ENCODE data around the gene RAB22A. TPM values are rescaled to one million over a fixed set of nuclear protein-coding genes. Genes with fewer than 3 reads are reported as not detected.

The RAB22A gene
- total and polyA plus RNA-seq, 12 donors, result 6.7 to 46.3 (median 28.2) TPM

- peaks cover 0 to 30% of the 10 kb centered on the region in 2 donors for H3K4me1 ChIP-seq (replicated peaks in 1 of 2)
Measured at GRCh38 chr20:58308290-58308679, 1.2 kb upstream of the RAB22A start.

GRCh38 chr20:58308680-58309527 is 611 bp upstream of the RAB22A start:
- no peaks in the 10 kb centered on the region for H3K9me3 ChIP-seq (replicated peaks in 1 of 3)
- peaks cover 0 to 34% of the 10 kb centered on the region in 2 donors for H3K4me1 ChIP-seq (replicated peaks in 1 of 2)
- 8 to 45% (median 18%) methylated on average over 12 to 39 of the region's 41 CpGs for WGBS, 4 donors
- peak overlapping the region in 2 of 5 donors; percentile 5 to 70 for H3K27ac ChIP-seq
- H3K36me3 ChIP-seq (replicated peaks in 1 of 2), result peaks cover 0 to 21% of the 10 kb centered on the region in 2 donors
- H3K27me3 ChIP-seq, result no peaks in the 10 kb centered on the region
- DNase-seq, result peak; percentile 38 to 76 (median 67)
- intact Hi-C loops (cut with DNase I), result loop anchor here (5.0 to 10.0 kb wide), 2 partner anchors 52 to 136 kb away; no protein-coding TSS in a partner anchor
- TF ChIP-seq, protein P1, sequence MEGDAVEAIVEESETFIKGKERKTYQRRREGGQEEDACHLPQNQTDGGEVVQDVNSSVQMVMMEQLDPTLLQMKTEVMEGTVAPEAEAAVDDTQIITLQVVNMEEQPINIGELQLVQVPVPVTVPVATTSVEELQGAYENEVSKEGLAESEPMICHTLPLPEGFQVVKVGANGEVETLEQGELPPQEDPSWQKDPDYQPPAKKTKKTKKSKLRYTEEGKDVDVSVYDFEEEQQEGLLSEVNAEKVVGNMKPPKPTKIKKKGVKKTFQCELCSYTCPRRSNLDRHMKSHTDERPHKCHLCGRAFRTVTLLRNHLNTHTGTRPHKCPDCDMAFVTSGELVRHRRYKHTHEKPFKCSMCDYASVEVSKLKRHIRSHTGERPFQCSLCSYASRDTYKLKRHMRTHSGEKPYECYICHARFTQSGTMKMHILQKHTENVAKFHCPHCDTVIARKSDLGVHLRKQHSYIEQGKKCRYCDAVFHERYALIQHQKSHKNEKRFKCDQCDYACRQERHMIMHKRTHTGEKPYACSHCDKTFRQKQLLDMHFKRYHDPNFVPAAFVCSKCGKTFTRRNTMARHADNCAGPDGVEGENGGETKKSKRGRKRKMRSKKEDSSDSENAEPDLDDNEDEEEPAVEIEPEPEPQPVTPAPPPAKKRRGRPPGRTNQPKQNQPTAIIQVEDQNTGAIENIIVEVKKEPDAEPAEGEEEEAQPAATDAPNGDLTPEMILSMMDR (IDR thresholded peaks at IDR 0.05), result no peak
- no peak for TF ChIP-seq POLR2A (IDR thresholded peaks at IDR 0.05)
- H3K4me3 ChIP-seq, result peak overlapping the region; percentile 40 to 98 (median 95)

More at GRCh38 chr20:58308290-58308679, 1.2 kb upstream of the RAB22A start:
- no peaks in the 10 kb centered on the region for H3K9me3 ChIP-seq (replicated peaks in 1 of 3)
- peaks cover 0 to 14% of the 10 kb centered on the region in 2 donors for H3K36me3 ChIP-seq (replicated peaks in 1 of 2)
- peak overlapping the region in 1 of 4 donors; percentile 98 for H3K4me3 ChIP-seq
- TF ChIP-seq POLR2A (IDR thresholded peaks at IDR 0.05), result no peak
- TF ChIP-seq, protein P1 (IDR thresholded peaks at IDR 0.05), result no peak
- DNase-seq, result no peak
- 70 to 78% (median 74%) methylated on average over 7 to 9 of the region's 9 CpGs for WGBS, 4 donors
- peak overlapping the region in 1 of 5 donors; percentile 70 for H3K27ac ChIP-seq
- intact Hi-C loops (cut with DNase I), result loop anchor here (5.0 to 10.0 kb wide), 2 partner anchors 51 to 137 kb away; no protein-coding TSS in a partner anchor
- H3K27me3 ChIP-seq, result no peaks in the 10 kb centered on the region

GRCh38 chr20:58310291-58310782 is 822 bp downstream of the RAB22A start:
- Histone ChIP-seq H3K4me1 (replicated peaks in 1 of 2) (peaks cover 0 to 34% of the 10 kb centered on the region in 2 donors), H3K4me3 (peak overlapping the region; percentile 87 to 98 (median 94)), H3K9me3 (replicated peaks in 1 of 3) (no peaks in the 10 kb centered on the region), H3K27me3 (no peaks in the 10 kb centered on the region), H3K27ac (peak overlapping the region in 3 of 5 donors; percentile 85 to 95 (median 86)), H3K36me3 (replicated peaks in 1 of 2) (peaks cover 0 to 30% of the 10 kb centered on the region in 2 donors)
- TF ChIP-seq POLR2A (IDR thresholded peaks at IDR 0.05), result no peak
- TF ChIP-seq, protein P1 (IDR thresholded peaks at IDR 0.05), result no peak
- WGBS, 4 donors, result 3 to 23% (median 6%) methylated on average over 1 of the region's 1 CpG
- no peak for DNase-seq
- intact Hi-C loops (cut with DNase I), result no loop called here

DNA sequence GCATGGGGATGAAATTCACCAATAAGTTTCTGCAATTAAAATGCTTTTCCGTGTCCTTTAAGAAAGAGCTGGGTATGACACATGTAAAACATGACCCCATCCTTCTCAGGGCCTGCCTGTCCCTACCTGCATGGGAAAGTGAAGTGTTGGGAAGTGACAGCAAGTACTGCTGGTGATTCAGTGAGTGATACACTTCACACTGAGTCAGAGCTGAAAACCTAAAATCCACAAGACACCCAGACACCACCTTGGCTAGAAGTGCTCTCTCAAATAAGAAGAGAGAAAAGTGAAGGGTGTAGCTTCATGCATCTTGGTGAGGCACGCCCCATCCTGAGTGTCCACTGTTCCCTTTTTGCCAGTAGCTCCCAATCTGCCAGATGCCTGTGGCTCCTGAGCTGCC is 3.3 kb downstream of the RAB22A start:
- Histone ChIP-seq H3K27ac (no peak overlapping the region), H3K36me3 (replicated peaks in 1 of 2) (peaks cover 0 to 40% of the 10 kb centered on the region in 2 donors), H3K4me1 (replicated peaks in 1 of 2) (peaks cover 0 to 34% of the 10 kb centered on the region in 2 donors), H3K4me3 (no peak overlapping the region), H3K27me3 (no peaks in the 10 kb centered on the region), H3K9me3 (replicated peaks in 1 of 3) (no peaks in the 10 kb centered on the region)
- intact Hi-C loops (cut with DNase I), result no loop called here
- DNase-seq, result no peak
- 50 to 93% (median 77%) methylated on average over 2 of the region's 2 CpGs for WGBS, 4 donors
- TF ChIP-seq, protein P1 (IDR thresholded peaks at IDR 0.05), result no peak
- no peak for TF ChIP-seq POLR2A (IDR thresholded peaks at IDR 0.05)

Measured in adrenal gland (tissue), 12 donors.